NT2/D1 (cell line): ENCODE measurements around the gene GNA12.
"Not testable (repeated sequence)": the region's sequence is repeated elsewhere in the genome, so short reads cannot be mapped to it uniquely, and the experiment has no call there.

ENCODE experiments used
- SUZ12 ChIP-seq: IDR thresholded peaks from 2 replicates; pipeline ENCODE4 v1.6.1; 2011; ENCODE audit not compliant: insufficient read length, insufficient read depth; ENCODE audit errors: extremely low read depth
- YY1 ChIP-seq: IDR thresholded peaks from 2 replicates; pipeline ENCODE4 v1.6.1; 2011; ENCODE audit not compliant: insufficient read length, insufficient read depth
- ZNF274 ChIP-seq: IDR thresholded peaks from 2 replicates; pipeline ENCODE4 v1.6.1; 2011; ENCODE audit warnings: mild to moderate bottlenecking, low read depth, low read length

GRCh38 chr7:2691932-2692439 is 152.1 kb downstream of the GNA12 start:
- TF ChIP-seq ZNF274, YY1, SUZ12: not testable (repeated sequence)
